HepG2 (cell line): ENCODE results near the gene CDHR4. TPM values are rescaled to one million over a fixed set of nuclear protein-coding genes. Genes with fewer than 3 reads are reported as not detected.

Experiments used
- ASH2L ChIP-seq: fragments of 300-600, 200-600 bp; sonication (generic); IDR thresholded peaks from 2 replicates; pipeline ENCODE4 v1.7.0; 2017; ENCODE audit warnings: low read depth, mild to moderate bottlenecking, moderate library complexity, mixed read lengths, low read length; ENCODE audit not compliant: insufficient read length
- CCAR2 ChIP-seq: fragments of 200-400 bp; formaldehyde crosslinking; optimal IDR thresholded peaks from 2 replicates; pipeline ENCODE3; 2018; ENCODE audit warnings: low read depth, mild to moderate bottlenecking, low read length, moderate library complexity
- MEIS1 ChIP-seq: sonication (generic); formaldehyde crosslinking; IDR thresholded peaks from 2 replicates; pipeline ENCODE4 v1.9.0; 2021; ENCODE audit warnings: mild to moderate bottlenecking, missing genetic modification reagents, moderate library complexity, borderline replicate concordance
- NFKBIZ ChIP-seq: IDR thresholded peaks from 2 replicates; pipeline ENCODE4 v1.6.1; 2018; ENCODE audit warnings: missing genetic modification reagents, missing compliant biosample characterization
- NR2F1 ChIP-seq, 2 experiments: fragments of 450-650 bp in 1 of 2; formaldehyde crosslinking in 1 of 2; IDR thresholded peaks; 2 replicates each; pipeline versions ENCODE4 v1.5.0 to v1.6.1; 2016 to 2020; ENCODE audit warnings: mild to moderate bottlenecking in 1 of 2, missing compliant biosample characterization in 1 of 2, missing genetic modification reagents in 1 of 2, moderate library complexity in 1 of 2
- PHF5A ChIP-seq: IDR thresholded peaks from one replicate; pipeline ENCODE4 v1.6.1; 2018; ENCODE audit warnings: low read depth, missing genetic modification reagents; ENCODE audit not compliant: unreplicated experiment
- SMAD3 ChIP-seq: sonication (generic); formaldehyde crosslinking; IDR thresholded peaks from 2 replicates; pipeline ENCODE4 v1.4.0; 2020; ENCODE audit warnings: missing genetic modification reagents
- SRSF1 ChIP-seq: fragments of 200-400 bp; formaldehyde crosslinking; optimal IDR thresholded peaks from 2 replicates; pipeline ENCODE3; 2017; ENCODE audit warnings: mild to moderate bottlenecking, low read depth, low read length, moderate library complexity
- TBL1XR1 ChIP-seq: fragments of 150-350 bp; IDR thresholded peaks from 2 replicates; pipeline ENCODE4 v1.6.1; 2014; ENCODE audit warnings: borderline replicate concordance, low read length; ENCODE audit not compliant: partially characterized antibody
- ZBTB7A ChIP-seq: sonication (generic); formaldehyde crosslinking; IDR thresholded peaks from 2 replicates; pipeline ENCODE4 v1.8.0; 2022; ENCODE audit warnings: mild to moderate bottlenecking, missing genetic modification reagents
- ZEB1 ChIP-seq: IDR thresholded peaks from 2 replicates; pipeline ENCODE4 v1.6.1; 2012; ENCODE audit warnings: mild to moderate bottlenecking, low read depth, inconsistent platforms; ENCODE audit not compliant: insufficient replicate concordance
- ZNF230 ChIP-seq: sonication (generic); formaldehyde crosslinking; IDR thresholded peaks from 2 replicates; pipeline ENCODE4 v1.4.0; 2020; ENCODE audit warnings: mild to moderate bottlenecking, missing genetic modification reagents
- ZNF30 ChIP-seq: sonication (generic); formaldehyde crosslinking; IDR thresholded peaks from 2 replicates; pipeline ENCODE4 v1.5.0; 2020; ENCODE audit warnings: mild to moderate bottlenecking, missing genetic modification reagents
- ZNF556 ChIP-seq: sonication (generic); formaldehyde crosslinking; IDR thresholded peaks from 2 replicates; pipeline ENCODE4 v1.4.0; 2020; ENCODE audit warnings: mild to moderate bottlenecking, missing genetic modification reagents, borderline replicate concordance
- ZSCAN25 ChIP-seq: sonication (generic); formaldehyde crosslinking; IDR thresholded peaks from 2 replicates; pipeline ENCODE4 v1.8.0; 2022; ENCODE audit warnings: mild to moderate bottlenecking, missing genetic modification reagents
- ZSCAN29 ChIP-seq: sonication (generic); formaldehyde crosslinking; conservative IDR thresholded peaks from 2 replicates; pipeline ENCODE4 v1.4.0; 2020; ENCODE audit warnings: mild to moderate bottlenecking, missing genetic modification reagents
- polyA plus RNA-seq, 8 experiments: library from polyadenylated mRNA; depleted of rRNA in 3 of 8; stranded (reverse) in 7 of 8; unstranded in 1 of 8; fragments of >200 nt; fragmentation: Illumina TruSeq in 4 of 8; extraction: Trizol in 4 of 8; gene quantifications; 2 replicates each; pipeline versions ENCODE4 v1.2.1 to v1.2.3, GENCODE V29; 2011 to 2016; ENCODE audit warnings: low read depth in 4 of 8, missing spikeins in 1 of 8, mixed read lengths in 1 of 8; ENCODE audit not compliant: insufficient read depth in 1 of 8
- total RNA-seq, 5 experiments: library from RNA; depleted of rRNA; stranded (reverse); fragments of >200 nt; fragmentation: Illumina TruSeq; extraction: Trizol; gene quantifications; 2 replicates each; pipeline ENCODE4 v1.2.3, GENCODE V29; 2016; ENCODE audit warnings: low read depth in 1 of 5
- TF ChIP-seq, protein P1 (sequence below): sonication (generic); formaldehyde crosslinking; IDR thresholded peaks from 2 replicates; pipeline ENCODE4 v1.9.0; 2022; ENCODE audit warnings: missing genetic modification reagents, mild to moderate bottlenecking, borderline replicate concordance
- TF ChIP-seq, protein P2 (sequence below): sonication (generic); formaldehyde crosslinking; IDR thresholded peaks from 2 replicates; pipeline ENCODE4 v1.4.0; 2020; ENCODE audit warnings: mild to moderate bottlenecking, missing genetic modification reagents
- TF ChIP-seq, protein P3 (sequence below): sonication (generic); formaldehyde crosslinking; IDR thresholded peaks from 2 replicates; pipeline ENCODE4 v1.4.0; 2020; ENCODE audit warnings: missing genetic modification reagents, low read depth, mild to moderate bottlenecking, borderline replicate concordance
- TF ChIP-seq, protein P4 (sequence below): sonication (generic); formaldehyde crosslinking; IDR thresholded peaks from 2 replicates; pipeline ENCODE4 v1.4.0; 2020; ENCODE audit warnings: missing genetic modification reagents
- TF ChIP-seq, protein P5 (sequence below): sonication (generic); formaldehyde crosslinking; IDR thresholded peaks from 2 replicates; pipeline ENCODE4 v1.5.0; 2020; ENCODE audit warnings: mild to moderate bottlenecking, missing genetic modification reagents

Gene CDHR4
- total and polyA plus RNA-seq, 2 of the 13 experiments (the other 11 are each of a cell fraction or from before 2014, with no cell fraction given) = 0.21 TPM; not detected in 1

DNA sequence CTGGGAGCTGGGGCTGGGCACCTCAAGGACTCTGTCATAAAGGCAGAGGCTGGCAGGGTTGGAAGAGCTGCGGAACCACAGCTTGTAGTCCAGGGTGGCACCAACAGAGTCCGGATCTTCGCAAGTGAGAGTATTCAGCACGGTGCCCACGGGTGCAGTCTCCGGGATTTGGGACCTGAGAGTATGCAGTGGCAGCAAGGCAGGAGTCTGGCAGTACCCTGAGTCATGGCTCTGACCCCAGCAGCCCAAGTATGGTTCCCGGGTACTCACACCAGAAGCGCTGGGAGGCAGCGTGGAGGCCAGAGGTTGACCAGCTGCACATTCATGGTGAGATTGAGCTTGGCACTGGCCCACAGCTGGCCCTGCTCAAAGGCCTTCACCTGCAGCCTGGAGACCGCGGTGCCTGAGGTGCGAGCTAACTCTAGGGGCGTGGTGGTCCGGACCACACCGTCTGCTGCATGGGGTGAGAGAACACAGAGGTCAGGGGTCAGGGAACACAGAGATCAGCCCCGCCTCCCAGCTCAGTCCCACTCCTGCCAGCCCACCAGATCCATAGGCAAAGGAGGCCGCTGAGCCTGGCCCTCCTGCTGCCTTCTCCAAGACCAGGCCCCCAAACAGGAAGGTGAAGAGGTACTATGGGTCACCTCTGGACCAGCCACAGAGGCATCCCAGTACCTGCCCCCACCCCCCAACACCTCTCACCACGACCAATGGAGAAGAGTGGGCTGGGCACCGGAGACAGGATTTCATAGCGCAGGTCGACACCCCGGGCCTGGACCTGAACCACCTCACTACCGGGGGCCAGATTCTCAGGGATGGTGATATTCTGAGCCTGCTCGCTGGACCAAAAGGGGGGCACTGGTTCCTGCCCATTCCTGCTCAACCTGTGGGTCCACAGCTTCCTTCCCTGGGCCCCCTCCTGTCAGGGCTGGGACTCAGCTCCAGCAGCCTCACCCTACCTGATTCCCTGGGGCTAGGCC, 4.5 kb downstream of the CDHR4 start (continued):
- TF ChIP-seq, protein P1, sequence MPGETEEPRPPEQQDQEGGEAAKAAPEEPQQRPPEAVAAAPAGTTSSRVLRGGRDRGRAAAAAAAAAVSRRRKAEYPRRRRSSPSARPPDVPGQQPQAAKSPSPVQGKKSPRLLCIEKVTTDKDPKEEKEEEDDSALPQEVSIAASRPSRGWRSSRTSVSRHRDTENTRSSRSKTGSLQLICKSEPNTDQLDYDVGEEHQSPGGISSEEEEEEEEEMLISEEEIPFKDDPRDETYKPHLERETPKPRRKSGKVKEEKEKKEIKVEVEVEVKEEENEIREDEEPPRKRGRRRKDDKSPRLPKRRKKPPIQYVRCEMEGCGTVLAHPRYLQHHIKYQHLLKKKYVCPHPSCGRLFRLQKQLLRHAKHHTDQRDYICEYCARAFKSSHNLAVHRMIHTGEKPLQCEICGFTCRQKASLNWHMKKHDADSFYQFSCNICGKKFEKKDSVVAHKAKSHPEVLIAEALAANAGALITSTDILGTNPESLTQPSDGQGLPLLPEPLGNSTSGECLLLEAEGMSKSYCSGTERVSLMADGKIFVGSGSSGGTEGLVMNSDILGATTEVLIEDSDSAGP = 0 out of 2 replicates have a peak, but pooled peaks have one; percentile 2
- TF ChIP-seq ZSCAN29 (CRISPR knock-in tag) (no peak), ASH2L (no peak), SMAD3 (CRISPR knock-in tag) (no peak), ZNF30 (no peak), NR2F1 (CRISPR knock-in tag; IDR thresholded peaks at IDR 0.05) (peak in 1 of 2 experiments; percentile 43; a peak in 1 of 4 replicates), CCAR2 (no peak), ZEB1 (no peak), MEIS1 (CRISPR knock-in tag) (no peak), ZNF230 (no peak), TBL1XR1 (no peak), NFKBIZ (CRISPR knock-in tag) (no peak), ZNF556 (no peak), SRSF1 (peak; percentile 66), PHF5A (no peak), ZSCAN25 (no peak), ZBTB7A (CRISPR knock-in tag) (no peak)
- TF ChIP-seq, protein P2, sequence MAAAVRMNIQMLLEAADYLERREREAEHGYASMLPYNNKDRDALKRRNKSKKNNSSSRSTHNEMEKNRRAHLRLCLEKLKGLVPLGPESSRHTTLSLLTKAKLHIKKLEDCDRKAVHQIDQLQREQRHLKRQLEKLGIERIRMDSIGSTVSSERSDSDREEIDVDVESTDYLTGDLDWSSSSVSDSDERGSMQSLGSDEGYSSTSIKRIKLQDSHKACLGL (CRISPR knock-in tag) = no peak
- TF ChIP-seq, protein P3, sequence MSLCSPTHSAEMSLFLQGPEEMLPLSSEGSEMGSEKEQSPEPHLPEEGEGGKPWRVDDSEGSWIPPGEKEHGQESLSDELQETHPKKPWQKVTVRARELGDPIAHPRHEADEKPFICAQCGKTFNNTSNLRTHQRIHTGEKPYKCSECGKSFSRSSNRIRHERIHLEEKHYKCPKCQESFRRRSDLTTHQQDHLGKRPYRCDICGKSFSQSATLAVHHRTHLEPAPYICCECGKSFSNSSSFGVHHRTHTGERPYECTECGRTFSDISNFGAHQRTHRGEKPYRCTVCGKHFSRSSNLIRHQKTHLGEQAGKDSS (CRISPR knock-in tag) = no peak
- TF ChIP-seq, protein P4, sequence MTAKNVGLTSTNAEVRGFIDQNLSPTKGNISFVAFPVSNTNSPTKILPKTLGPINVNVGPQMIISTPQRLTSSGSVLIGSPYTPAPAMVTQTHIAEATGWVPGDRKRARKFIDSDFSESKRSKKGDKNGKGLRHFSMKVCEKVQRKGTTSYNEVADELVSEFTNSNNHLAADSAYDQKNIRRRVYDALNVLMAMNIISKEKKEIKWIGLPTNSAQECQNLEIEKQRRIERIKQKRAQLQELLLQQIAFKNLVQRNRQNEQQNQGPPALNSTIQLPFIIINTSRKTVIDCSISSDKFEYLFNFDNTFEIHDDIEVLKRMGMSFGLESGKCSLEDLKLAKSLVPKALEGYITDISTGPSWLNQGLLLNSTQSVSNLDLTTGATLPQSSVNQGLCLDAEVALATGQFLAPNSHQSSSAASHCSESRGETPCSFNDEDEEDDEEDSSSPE (CRISPR knock-in tag) = no peak
- TF ChIP-seq, protein P5, sequence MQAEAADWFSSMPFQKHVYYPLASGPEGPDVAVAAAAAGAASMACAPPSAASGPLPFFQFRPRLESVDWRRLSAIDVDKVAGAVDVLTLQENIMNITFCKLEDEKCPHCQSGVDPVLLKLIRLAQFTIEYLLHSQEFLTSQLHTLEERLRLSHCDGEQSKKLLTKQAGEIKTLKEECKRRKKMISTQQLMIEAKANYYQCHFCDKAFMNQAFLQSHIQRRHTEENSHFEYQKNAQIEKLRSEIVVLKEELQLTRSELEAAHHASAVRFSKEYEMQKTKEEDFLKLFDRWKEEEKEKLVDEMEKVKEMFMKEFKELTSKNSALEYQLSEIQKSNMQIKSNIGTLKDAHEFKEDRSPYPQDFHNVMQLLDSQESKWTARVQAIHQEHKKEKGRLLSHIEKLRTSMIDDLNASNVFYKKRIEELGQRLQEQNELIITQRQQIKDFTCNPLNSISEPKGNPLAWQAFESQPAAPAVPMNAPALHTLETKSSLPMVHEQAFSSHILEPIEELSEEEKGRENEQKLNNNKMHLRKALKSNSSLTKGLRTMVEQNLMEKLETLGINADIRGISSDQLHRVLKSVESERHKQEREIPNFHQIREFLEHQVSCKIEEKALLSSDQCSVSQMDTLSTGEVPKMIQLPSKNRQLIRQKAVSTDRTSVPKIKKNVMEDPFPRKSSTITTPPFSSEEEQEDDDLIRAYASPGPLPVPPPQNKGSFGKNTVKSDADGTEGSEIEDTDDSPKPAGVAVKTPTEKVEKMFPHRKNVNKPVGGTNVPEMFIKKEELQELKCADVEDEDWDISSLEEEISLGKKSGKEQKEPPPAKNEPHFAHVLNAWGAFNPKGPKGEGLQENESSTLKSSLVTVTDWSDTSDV (CRISPR knock-in tag) = no peak
